H1 (cell line): ENCODE results near the gene F3.

Experiments
- EZH2 ChIP-seq: fragments of 200-600 bp; sonication (generic); IDR thresholded peaks from 2 replicates; pipeline ENCODE4 v1.7.1; 2012; ENCODE audit warnings: low read depth, mild to moderate bottlenecking, moderate library complexity, low read length, inconsistent platforms; ENCODE audit not compliant: severe bottlenecking
- TF ChIP-seq, protein P1 (sequence below), 3 experiments: IDR thresholded peaks; 1 replicate in 2 of 3; 2 replicates in 1 of 3; pipeline versions ENCODE4 v1.5.1 to v1.6.1; 2011; ENCODE audit warnings: low read length in 3 of 3, mild to moderate bottlenecking in 3 of 3, inconsistent platforms in 2 of 3, low read depth in 1 of 3, moderate library complexity in 1 of 3; ENCODE audit not compliant: insufficient read depth in 1 of 3; ENCODE audit errors: control extremely low read depth in 1 of 3
- TF ChIP-seq, protein P2 (sequence below): IDR thresholded peaks from 2 replicates; pipeline ENCODE4 v1.6.1; 2011; ENCODE audit warnings: low read depth, mild to moderate bottlenecking, low read length; ENCODE audit not compliant: insufficient read depth

DNA sequence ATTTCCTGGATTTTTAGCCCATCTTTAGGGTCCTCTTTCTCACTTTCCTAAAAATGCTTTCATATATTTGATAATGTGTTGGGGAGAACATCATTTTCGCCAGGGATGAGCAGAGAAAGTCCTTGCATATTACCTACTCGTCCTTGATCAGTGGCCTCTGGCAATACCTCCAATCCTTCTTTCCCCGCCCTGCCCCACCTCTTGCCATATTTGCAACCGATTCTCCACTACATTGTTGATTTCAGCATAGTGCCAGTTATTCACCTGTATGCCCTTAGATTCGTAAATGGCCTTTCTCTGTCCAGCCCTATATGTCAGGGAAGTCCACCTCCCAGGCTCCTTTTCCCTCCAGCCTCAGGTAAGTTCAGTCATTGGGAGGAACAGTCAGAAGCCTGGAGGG is 13.5 kb upstream of the F3 start:
- TF ChIP-seq, protein P1, sequence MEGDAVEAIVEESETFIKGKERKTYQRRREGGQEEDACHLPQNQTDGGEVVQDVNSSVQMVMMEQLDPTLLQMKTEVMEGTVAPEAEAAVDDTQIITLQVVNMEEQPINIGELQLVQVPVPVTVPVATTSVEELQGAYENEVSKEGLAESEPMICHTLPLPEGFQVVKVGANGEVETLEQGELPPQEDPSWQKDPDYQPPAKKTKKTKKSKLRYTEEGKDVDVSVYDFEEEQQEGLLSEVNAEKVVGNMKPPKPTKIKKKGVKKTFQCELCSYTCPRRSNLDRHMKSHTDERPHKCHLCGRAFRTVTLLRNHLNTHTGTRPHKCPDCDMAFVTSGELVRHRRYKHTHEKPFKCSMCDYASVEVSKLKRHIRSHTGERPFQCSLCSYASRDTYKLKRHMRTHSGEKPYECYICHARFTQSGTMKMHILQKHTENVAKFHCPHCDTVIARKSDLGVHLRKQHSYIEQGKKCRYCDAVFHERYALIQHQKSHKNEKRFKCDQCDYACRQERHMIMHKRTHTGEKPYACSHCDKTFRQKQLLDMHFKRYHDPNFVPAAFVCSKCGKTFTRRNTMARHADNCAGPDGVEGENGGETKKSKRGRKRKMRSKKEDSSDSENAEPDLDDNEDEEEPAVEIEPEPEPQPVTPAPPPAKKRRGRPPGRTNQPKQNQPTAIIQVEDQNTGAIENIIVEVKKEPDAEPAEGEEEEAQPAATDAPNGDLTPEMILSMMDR (IDR thresholded peaks at IDR 0.05; ENCODE audit: control extremely low read depth in 1 of 3, insufficient read depth in 1 of 3, low read depth in 1 of 3, low read length in 3 of 3) = no peak
- TF ChIP-seq EZH2 = no peak
- TF ChIP-seq, protein P2, sequence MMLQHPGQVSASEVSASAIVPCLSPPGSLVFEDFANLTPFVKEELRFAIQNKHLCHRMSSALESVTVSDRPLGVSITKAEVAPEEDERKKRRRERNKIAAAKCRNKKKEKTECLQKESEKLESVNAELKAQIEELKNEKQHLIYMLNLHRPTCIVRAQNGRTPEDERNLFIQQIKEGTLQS = no peak
